ENCODE results near the gene IL20RB. TPM values are rescaled to one million over a fixed set of nuclear protein-coding genes. Genes with fewer than 3 reads are reported as not detected.

The IL20RB gene
- total and polyA plus RNA-seq, 2 of the 13 experiments (the other 11 are each of a cell fraction or from before 2014, with no cell fraction given), result 0.22 to 0.32 TPM

DNA sequence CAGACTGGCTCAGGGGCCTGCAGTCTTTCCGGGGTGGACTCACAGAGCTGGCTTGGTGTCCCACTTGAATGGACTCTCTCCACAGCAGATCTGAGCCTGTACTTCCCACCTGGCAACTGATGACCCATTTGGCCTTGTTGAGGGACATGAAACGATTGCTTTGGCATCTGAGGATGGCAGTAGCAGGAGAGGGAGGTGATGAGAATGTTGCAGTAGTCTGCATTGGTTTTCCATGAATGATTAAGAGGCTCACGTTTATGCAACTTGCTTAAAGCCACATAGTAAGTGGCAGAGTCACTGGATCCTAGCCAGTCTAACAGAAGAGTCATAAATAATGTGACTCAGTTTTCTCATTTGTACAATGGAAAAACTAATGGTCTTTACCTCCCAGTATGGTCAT is 21.9 kb downstream of the IL20RB start:
- TF ChIP-seq RFX5 (IDR thresholded peaks at IDR 0.05; ENCODE audit: low read depth, low read length) (peak; percentile 93), TCF12 (IDR thresholded peaks at IDR 0.05) (no peak), TCF12 (CRISPR knock-in tag; IDR thresholded peaks at IDR 0.05) (no peak), MBNL3 (CRISPR knock-in tag; conservative IDR thresholded peaks at IDR 0.05) (no peak), BCLAF1 (IDR thresholded peaks at IDR 0.05) (no peak), ZFP1 (CRISPR knock-in tag; IDR thresholded peaks at IDR 0.05) (no peak), ZGPAT (CRISPR knock-in tag; IDR thresholded peaks at IDR 0.05) (no peak)
- Histone ChIP-seq H3K9me3 (ENCODE audit: low read length) (peaks cover under 1% of the 10 kb centered on the region; the same call in 1 of the 2 replicates), H3K4me2 (ENCODE audit: low read depth, low read length) (no peak overlapping the region), H3K27ac (ENCODE audit: extremely low read length, insufficient read depth, low read length) (no peak overlapping the region), H3K9ac (ENCODE audit: insufficient read depth, low read depth, low read length) (no peak overlapping the region), H3K79me2 (ENCODE audit: insufficient read depth, low read length) (no peaks in the 10 kb centered on the region), H3K36me3 (replicated peaks in 1 of 2; ENCODE audit: control insufficient read depth in 1 of 2, insufficient read depth in 2 of 2, low read length in 2 of 2) (no peaks in the 10 kb centered on the region), H3K4me1 (ENCODE audit: insufficient read depth, low read length) (no peaks in the 10 kb centered on the region), H3K4me3 (replicated peaks in 1 of 3; ENCODE audit: insufficient read depth in 1 of 3, low read depth in 2 of 3, low read length in 3 of 3) (no peak overlapping the region), H3K27me3 (ENCODE audit: control insufficient read depth in 1 of 2, insufficient read depth in 2 of 2, low read length in 2 of 2) (no peaks in the 10 kb centered on the region), H2AFZ (ENCODE audit: low read length) (no peak overlapping the region), H4K20me1 (ENCODE audit: insufficient read depth, low read length) (no peaks in the 10 kb centered on the region)
- FAIRE-seq (no peak), ATAC-seq (no peak), DNase-seq (ENCODE audit: low spot score) (no peak)
- WGBS (ENCODE audit: low lambda C conversion rate), result 15% methylated on average over 2 of the region's 3 CpGs
- no TSS peak for BruUV-seq (replicated peaks)
- ChIA-PET CTCF (ENCODE audit: low intra/inter-chr PET ratio, low total read pairs) (no interaction called here), POLR2A (no interaction called here)
- in situ Hi-C loops (cut with HindIII; ENCODE audit: extremely low pct_ligation_motif_present, low pct_unique_long_range_greater_than_20kb), result no loop called here
- intact Hi-C loops (cut with micrococcal nuclease; ENCODE audit: unreplicated experiment), result no loop called here

Data from HepG2 (cell line).